GM20000 (cell line): Measurements from ENCODE around the gene SLC17A7.
A peak's percentile ranks its signal among the peaks of the same experiment; 100 is the strongest.

Experiments
- DNase-seq: peaks from one replicate; pipeline ENCODE4 v3.0.0; 2012; ENCODE audit warnings: low spot score
- TF ChIP-seq, protein P1 (sequence below): IDR thresholded peaks from 2 replicates; pipeline ENCODE4 v1.5.1; 2012; ENCODE audit warnings: mild to moderate bottlenecking, control low read depth; ENCODE audit errors: extremely low read depth, missing control alignments

The SLC17A7 gene

DNA sequence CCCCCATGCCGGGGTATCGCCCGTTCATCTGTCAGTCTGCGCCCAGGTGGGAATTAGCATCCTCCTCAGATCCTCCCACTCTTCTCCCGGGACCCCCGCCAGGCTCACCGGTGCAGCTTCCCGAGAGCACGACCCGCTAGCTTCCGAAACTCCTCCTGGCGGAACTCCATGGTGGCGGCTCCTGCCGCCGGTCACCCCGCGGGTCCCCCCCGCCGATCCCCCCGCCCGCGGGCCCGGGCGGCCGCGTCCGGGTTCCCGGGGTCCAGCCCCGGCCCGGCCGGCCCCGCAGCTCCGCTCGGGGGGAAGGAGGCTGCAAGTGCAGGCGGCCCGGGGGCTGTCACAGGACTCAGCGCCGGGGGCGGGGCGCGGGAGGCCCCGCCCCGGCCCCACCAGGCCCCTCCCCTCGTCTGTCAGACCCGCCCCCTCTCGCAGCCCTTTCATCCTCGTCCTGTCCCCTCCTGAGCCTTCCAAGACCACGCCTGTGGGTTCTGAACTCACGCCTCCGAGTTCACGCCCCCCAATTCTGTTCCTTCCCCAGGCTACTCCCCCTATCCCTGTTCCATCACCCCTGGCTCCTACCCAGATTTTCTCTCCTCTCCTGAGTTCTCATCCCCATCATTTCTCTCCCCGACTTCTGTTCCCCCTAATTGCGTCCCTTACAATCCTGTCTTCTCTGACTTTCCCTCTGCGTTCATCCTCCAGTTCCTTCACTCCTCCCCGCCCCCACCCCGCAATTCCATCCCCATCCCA is at the start of gene SLC17A7:
Gene SLC17A7, minus strand, starts transcription at position 318 of the 750 bp plus-strand sequence. Its CDS starts 148 bp downstream, at position 170.
- TF ChIP-seq, protein P1, sequence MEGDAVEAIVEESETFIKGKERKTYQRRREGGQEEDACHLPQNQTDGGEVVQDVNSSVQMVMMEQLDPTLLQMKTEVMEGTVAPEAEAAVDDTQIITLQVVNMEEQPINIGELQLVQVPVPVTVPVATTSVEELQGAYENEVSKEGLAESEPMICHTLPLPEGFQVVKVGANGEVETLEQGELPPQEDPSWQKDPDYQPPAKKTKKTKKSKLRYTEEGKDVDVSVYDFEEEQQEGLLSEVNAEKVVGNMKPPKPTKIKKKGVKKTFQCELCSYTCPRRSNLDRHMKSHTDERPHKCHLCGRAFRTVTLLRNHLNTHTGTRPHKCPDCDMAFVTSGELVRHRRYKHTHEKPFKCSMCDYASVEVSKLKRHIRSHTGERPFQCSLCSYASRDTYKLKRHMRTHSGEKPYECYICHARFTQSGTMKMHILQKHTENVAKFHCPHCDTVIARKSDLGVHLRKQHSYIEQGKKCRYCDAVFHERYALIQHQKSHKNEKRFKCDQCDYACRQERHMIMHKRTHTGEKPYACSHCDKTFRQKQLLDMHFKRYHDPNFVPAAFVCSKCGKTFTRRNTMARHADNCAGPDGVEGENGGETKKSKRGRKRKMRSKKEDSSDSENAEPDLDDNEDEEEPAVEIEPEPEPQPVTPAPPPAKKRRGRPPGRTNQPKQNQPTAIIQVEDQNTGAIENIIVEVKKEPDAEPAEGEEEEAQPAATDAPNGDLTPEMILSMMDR, result no peak
- DNase-seq, result peak; percentile 84

DNA sequence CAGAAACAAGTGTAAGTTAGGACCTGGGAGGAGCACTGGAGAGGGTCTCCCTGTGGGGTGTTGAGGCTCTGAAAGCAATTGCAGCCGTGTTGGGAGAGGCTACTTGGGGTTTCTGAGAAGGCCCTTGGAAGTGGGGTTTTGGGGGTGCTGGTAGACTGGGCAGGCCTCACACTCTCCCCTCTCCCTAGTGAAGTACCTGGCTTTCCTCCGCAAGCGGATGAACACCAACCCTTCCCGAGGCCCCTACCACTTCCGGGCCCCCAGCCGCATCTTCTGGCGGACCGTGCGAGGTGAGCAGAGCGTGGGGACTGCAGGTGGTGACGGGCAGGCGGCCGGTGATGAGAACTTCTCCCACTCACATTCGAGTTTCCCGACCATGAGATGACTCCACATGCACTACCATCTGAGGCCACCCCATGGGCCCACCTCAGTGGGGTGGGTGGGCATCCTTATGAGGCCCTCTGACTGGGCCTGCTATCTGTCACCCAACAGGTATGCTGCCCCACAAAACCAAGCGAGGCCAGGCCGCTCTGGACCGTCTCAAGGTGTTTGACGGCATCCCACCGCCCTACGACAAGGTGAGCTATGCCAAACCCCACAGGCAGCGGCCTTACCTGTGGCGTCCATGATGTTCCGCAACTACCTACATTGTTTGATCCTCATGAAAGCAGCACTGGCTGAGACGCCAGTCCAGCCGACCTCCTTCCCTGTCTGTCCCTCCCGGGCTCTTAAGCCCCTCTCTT is 49.1 kb upstream of the SLC17A7 start:
- DNase-seq, result no peak
- TF ChIP-seq, protein P1, result no peak

DNA sequence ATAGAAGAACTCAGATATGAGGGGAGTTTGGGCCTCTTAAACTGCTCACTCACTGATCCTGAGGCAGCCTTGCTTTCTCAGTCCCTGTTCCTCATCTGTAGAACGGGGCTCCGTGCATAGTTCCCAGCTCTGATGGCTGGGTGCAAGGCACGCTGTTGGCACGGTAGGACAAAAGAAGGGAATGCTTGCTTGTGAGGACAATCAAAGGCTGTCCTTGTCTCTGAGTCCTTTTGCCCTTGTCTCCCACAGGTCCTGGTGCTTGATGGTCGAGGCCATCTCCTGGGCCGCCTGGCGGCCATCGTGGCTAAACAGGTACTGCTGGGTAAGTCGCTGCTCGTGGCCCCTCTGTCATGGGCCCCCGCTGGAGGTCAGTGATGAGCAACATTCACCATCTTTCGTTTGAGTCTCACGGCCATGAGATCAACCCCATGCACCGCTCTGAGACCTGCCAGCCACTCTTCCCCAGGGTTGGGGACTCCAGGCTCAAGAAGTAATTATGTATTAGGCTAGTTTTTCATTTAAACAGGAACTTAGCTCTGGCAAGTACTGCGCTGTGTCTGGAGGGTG is 48.4 kb upstream of the SLC17A7 start:
- DNase-seq, result no peak
- TF ChIP-seq, protein P1, result peak; percentile 27

DNA sequence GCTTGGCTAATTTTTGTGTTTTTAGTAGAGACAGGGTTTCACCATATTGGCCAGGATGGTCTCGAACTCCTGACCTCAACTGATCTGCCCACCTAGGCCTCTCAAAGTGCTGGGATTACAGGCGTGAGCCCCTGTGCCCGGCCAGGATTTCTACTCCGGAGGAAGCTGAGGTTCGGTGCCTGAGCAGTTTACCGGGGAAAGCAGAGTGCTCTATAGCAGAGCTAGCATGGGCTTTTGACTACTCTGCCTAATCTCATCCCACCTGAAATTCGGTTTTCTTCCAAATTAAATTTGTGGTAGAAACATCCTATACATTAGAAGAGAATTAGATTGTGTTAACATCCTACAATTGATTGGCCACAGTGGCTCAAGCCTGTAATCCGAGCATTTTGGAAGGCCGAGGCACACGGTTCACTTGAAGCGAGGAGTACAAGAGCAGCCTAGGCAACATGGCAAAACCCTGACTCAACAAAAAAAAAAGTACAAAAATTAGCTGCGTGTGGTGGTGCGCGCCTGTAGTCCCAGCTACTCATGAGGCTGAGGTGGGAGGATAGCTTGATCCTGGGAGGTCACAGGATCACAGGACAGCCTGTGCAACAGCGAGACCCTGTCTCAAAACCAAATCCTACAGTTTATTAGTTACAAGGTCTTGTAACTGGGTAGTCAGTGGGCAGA is 47.7 kb upstream of the SLC17A7 start:
- DNase-seq, result no peak
- TF ChIP-seq, protein P1, result no peak

DNA sequence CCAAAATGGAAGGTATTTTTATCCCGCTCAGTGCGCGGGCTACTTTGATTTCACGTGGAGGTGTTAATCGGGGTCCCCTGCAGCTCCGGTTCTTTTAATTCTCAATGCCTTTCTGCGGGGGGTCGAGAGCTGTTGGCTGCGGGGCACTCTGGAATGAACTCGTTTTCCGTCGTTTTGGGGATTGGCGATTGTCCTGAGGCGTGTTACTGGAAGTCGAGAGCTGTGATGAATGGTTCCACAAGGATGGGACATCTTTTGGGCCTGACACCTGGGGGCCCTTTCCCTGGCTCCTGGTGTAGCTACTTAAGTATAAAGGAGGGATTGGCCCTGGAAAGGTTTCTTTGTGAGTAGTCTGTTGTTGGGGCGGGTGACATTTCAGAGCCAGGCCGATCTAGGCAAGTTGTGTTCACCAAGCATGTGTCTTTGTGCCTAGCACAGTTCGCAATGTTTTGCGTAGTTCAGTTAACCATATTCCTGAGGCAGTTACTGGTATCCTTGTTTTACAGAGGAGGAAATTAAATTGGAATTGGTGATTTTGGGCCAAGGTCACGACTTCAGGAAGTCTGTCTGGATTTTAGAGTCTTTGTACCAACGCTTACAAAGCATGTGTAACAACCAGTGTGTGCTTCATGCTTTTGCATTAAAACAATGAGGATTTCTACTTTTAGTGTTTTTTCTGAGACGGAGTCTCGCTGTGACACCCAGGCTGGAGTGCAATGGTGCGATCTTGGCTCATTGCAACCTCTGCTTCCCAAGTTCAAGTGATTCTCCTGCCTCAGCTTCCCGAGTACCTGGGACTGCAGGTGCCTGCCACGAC is 46.9 kb upstream of the SLC17A7 start:
- TF ChIP-seq, protein P1, result no peak
- no peak for DNase-seq

DNA sequence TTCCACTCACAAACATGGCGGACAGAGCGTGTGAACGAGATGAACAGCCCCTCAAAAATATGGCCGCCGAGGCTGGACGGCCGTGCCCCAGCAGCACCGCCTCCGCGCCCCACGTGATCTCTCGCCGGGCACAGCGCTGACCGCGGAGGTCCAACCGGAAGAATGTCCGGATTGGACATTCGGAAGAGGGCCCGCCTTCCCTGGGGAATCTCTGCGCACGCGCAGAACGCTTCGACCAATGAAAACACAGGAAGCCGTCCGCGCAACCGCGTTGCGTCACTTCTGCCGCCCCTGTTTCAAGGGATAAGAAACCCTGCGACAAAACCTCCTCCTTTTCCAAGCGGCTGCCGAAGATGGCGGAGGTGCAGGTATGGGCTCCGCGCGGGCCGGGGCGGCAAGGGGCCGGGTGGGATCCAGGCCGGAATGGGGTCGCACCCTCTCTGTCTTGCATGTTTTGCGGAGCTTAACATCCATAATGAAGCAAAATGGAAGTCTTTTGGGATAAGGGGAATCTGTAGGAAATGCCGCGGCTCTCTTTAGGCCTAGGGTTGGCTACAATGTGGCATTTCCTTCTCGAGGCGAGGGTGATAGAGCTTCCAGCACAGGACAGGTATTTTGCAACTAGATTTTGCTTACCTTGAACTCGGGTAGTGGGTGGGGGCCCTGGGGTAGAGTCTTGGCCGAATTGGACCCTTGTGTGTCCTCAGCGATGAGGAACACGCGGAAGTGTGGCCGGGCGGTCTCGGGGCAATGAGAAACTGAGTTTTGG is 46.1 kb upstream of the SLC17A7 start, which contains the start of gene RPL13A:
Gene RPL13A, plus strand, starts transcription at position 332 of the 769 bp plus-strand sequence. Its CDS starts 22 bp downstream, at position 354.
- TF ChIP-seq, protein P1, result no peak
- DNase-seq, result peak; percentile 95
